Sigmoid colon (tissue), 4 donors: ENCODE results near the gene IL22RA2.

ENCODE experiments used
- EP300 ChIP-seq, 4 donors: sonication (generic); formaldehyde crosslinking; IDR thresholded peaks; one replicate each; pipeline ENCODE4 v1.6.1; 2017; ENCODE audit warnings: antibody characterized with exemption in 4 of 4
- POLR2A ChIP-seq, 2 donors: fragments of 450-650 bp; IDR thresholded peaks; one replicate each; pipeline ENCODE4 v1.6.1; 2016; ENCODE audit warnings: antibody characterized with exemption in 2 of 2, mild to moderate bottlenecking in 2 of 2, moderate library complexity in 2 of 2
- POLR2AphosphoS5 ChIP-seq, 4 donors: sonication (generic); formaldehyde crosslinking; IDR thresholded peaks; one replicate each; pipeline ENCODE4 v1.6.1; 2017; ENCODE audit warnings: antibody characterized with exemption in 4 of 4
- TF ChIP-seq, protein P1 (sequence below), 4 experiments: fragments of 450-650 bp in 3 of 4; fragments of 200-600 bp in 1 of 4; IDR thresholded peaks; one replicate each; pipeline ENCODE4 v1.5.1; 2016 to 2019; ENCODE audit warnings: antibody characterized with exemption in 4 of 4, mild to moderate bottlenecking in 3 of 4, moderate library complexity in 2 of 4

DNA sequence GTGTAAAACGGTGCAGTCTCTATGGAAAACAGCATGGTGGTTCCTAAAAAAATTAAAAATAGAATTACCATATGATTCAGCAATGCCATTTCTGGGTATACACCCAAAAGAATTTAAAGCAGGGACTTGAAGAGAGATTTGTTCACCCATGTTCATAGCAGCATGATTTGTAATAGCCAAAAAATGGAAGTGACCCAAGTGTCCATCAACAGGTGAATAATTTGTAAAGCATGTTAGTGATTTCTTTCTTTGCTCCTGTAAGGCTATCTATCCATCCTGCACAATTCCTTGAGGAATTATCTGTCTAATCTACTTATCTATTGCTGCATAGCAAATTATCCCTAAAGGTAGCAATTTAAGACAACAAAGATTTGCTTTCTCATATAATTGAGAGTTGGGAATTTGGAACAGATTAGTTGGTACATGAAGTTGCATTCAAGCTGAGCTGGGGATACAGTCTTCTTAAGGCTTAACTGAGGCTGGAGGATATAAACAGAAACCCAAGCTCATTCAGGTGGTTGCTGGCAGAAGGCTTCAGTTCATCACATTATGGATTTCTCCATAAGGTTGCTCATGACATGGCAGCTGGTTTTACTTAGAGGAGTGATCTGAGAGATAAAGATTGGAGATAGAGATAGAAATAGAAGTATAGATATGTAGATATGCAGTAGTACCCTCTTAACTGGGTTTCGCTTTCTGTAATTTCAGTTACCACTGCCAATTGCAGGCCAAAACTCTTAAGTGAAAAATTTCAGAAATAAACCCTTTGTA is 62.0 kb downstream of the IL22RA2 start:
- TF ChIP-seq, protein P1, sequence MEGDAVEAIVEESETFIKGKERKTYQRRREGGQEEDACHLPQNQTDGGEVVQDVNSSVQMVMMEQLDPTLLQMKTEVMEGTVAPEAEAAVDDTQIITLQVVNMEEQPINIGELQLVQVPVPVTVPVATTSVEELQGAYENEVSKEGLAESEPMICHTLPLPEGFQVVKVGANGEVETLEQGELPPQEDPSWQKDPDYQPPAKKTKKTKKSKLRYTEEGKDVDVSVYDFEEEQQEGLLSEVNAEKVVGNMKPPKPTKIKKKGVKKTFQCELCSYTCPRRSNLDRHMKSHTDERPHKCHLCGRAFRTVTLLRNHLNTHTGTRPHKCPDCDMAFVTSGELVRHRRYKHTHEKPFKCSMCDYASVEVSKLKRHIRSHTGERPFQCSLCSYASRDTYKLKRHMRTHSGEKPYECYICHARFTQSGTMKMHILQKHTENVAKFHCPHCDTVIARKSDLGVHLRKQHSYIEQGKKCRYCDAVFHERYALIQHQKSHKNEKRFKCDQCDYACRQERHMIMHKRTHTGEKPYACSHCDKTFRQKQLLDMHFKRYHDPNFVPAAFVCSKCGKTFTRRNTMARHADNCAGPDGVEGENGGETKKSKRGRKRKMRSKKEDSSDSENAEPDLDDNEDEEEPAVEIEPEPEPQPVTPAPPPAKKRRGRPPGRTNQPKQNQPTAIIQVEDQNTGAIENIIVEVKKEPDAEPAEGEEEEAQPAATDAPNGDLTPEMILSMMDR (IDR thresholded peaks at IDR 0.05) = no peak
- TF ChIP-seq POLR2A (IDR thresholded peaks at IDR 0.05) (no peak), EP300 (IDR thresholded peaks at IDR 0.05) (no peak), POLR2AphosphoS5 (IDR thresholded peaks at IDR 0.05) (no peak)
